Thyroid gland (tissue), 4 donors: ENCODE measurements around the gene MOB2. TPM values are rescaled to one million over a fixed set of nuclear protein-coding genes. Genes with fewer than 3 reads are reported as not detected.
A peak's percentile ranks its signal among the peaks of the same experiment; 100 is the strongest.
"Not testable (repeated sequence)": the region's sequence is repeated elsewhere in the genome, so short reads cannot be mapped to it uniquely, and the experiment has no call there.

ENCODE experiments used
- DNase-seq, 2 donors: peaks; one replicate each; pipeline ENCODE4 v3.0.0-alpha.2; 2019
- H3K27ac ChIP-seq, 3 donors: fragments of 200-600 bp; sonication (generic); 1 replicate in 2 of 3; 2 replicates in 1 of 3; pipeline ENCODE4 v1.5.1; 2016 to 2019; ENCODE audit warnings: mild to moderate bottlenecking in 1 of 3, moderate library complexity in 1 of 3
- H3K27me3 ChIP-seq: fragments of 200-600 bp; sonication (generic); one replicate; pipeline ENCODE4 v1.5.1; 2019
- H3K36me3 ChIP-seq, 2 donors: fragments of 200-600 bp; sonication (generic); one replicate each; pipeline ENCODE4 v1.5.1; 2016 to 2019
- H3K4me1 ChIP-seq, 2 donors: fragments of 200-600 bp; sonication (generic); one replicate each; pipeline ENCODE4 v1.5.1; 2017 to 2019
- H3K4me3 ChIP-seq, 3 donors: fragments of 200-600 bp; sonication (generic); replicated peaks in 1 of 3; 1 replicate in 2 of 3; 2 replicates in 1 of 3; pipeline ENCODE4 v1.5.1; 2016; ENCODE audit warnings: mild to moderate bottlenecking in 1 of 3
- H3K9me3 ChIP-seq: fragments of 200-600 bp; sonication (generic); one replicate; pipeline ENCODE4 v1.5.1; 2017
- POLR2A ChIP-seq, 2 donors: fragments of 450-650 bp; IDR thresholded peaks; one replicate each; pipeline ENCODE4 v1.6.1; 2017; ENCODE audit warnings: antibody characterized with exemption in 2 of 2, mild to moderate bottlenecking in 2 of 2, moderate library complexity in 1 of 2
- WGBS, 2 donors: methylation state at CpG; one replicate each; pipeline ENCODE4 v1.1.5; 2017; 5-methylcytosine and 5-hydroxymethylcytosine counted together
- intact Hi-C: fragments of 100-400 bp; cut with DNase I; formaldehyde crosslinking; loops from one replicate; pipeline ENCODE4 v1.15.1; 2023
- total RNA-seq, 4 donors: library from RNA; depleted of rRNA; stranded (reverse); fragments of >200 nt; gene quantifications; one replicate each; pipeline ENCODE4 v1.2.3, GENCODE V29; 2016
- TF ChIP-seq, protein P1 (sequence below), 6 experiments: fragments of 200-600 bp in 3 of 6; fragments of 450-650 bp in 3 of 6; sonication (generic) in 3 of 6; IDR thresholded peaks; one replicate each; pipeline ENCODE4 v1.5.1; 2016 to 2019; ENCODE audit warnings: antibody characterized with exemption in 6 of 6, mild to moderate bottlenecking in 2 of 6, inconsistent platforms in 1 of 6, moderate library complexity in 1 of 6

Gene MOB2
- total RNA-seq, 4 donors from 2014 or later = 25.6 to 45.8 (median 30.1) TPM

DNA sequence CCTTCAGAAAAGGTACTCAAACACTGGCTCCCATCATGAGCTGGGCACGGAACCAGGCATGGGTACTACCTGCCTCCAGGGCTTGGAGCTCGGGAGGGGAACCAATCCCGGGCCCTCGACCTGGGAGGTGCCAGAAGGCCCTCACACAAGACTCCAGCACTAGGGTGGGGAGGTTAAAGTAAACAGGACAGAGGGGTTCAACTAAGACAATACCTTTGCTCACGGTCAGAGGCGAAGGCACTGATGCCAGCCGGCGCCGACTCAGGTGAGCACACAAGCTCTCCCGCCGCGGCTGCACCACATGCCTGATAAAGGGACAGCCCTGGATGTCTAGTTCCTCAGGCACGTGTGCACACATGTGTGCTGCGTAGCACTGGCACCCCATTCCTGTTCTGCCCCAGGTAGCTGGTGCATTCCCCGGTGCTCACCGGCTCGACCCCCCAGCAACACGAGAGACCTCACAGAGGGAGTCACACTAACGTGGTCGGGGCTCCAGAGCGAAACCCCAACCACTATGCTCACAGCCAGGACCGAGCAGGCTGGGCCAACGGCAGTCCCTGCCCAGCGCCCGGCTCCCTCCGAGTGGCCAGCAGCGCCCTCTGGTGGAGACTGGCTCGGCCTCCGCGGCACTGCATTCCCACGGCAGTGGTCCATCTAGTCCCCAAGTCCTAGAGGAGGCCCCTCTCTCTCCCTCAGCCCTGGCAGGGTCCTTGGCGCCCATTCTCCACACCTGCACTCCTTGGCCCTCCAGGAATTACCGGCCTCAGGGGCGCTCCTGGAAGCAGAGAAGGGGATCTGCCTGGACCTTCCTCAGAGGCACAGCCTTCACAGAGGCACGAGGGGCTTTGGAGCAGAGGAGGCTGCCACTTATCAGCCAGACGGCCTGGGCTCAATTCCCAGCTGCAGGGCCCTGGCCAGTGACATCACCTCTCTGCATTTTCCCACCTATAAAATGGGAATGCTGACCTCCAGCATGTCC lies 28.8 kb upstream of the MOB2 start:
- WGBS, 2 donors = 21 to 26% methylated on average over 13 to 22 of the region's 36 CpGs
- TF ChIP-seq, protein P1, sequence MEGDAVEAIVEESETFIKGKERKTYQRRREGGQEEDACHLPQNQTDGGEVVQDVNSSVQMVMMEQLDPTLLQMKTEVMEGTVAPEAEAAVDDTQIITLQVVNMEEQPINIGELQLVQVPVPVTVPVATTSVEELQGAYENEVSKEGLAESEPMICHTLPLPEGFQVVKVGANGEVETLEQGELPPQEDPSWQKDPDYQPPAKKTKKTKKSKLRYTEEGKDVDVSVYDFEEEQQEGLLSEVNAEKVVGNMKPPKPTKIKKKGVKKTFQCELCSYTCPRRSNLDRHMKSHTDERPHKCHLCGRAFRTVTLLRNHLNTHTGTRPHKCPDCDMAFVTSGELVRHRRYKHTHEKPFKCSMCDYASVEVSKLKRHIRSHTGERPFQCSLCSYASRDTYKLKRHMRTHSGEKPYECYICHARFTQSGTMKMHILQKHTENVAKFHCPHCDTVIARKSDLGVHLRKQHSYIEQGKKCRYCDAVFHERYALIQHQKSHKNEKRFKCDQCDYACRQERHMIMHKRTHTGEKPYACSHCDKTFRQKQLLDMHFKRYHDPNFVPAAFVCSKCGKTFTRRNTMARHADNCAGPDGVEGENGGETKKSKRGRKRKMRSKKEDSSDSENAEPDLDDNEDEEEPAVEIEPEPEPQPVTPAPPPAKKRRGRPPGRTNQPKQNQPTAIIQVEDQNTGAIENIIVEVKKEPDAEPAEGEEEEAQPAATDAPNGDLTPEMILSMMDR (IDR thresholded peaks at IDR 0.05) = peak; percentile 87 to 98 (median 93)
- TF ChIP-seq POLR2A (IDR thresholded peaks at IDR 0.05) = peak in 1 of 2 donors; percentile 15
- Histone ChIP-seq H3K4me1 (peaks cover 32 to 46% of the 10 kb centered on the region in 2 donors), H3K27ac (peak overlapping the region; percentile 22 to 81 (median 44)), H3K4me3 (no peak overlapping the region), H3K36me3 (no peaks in the 10 kb centered on the region), H3K27me3 (no peaks in the 10 kb centered on the region), H3K9me3 (no peaks in the 10 kb centered on the region)
- intact Hi-C loops = loop anchor here (2.0 to 5.0 kb wide), 3 partner anchors 33 to 313 kb away; no protein-coding TSS in a partner anchor
- DNase-seq = peak; percentile 91 to 93

GRCh38 chr11:1514336-1515061 lies 27.9 kb upstream of the MOB2 start:
- no peaks in the 10 kb centered on the region for H3K36me3 ChIP-seq
- no peaks in the 10 kb centered on the region for H3K27me3 ChIP-seq
- 34 to 47% methylated on average over 14 to 30 of the region's 31 CpGs for WGBS, 2 donors
- peaks cover 34 to 47% of the 10 kb centered on the region in 2 donors for H3K4me1 ChIP-seq
- TF ChIP-seq, protein P1 (IDR thresholded peaks at IDR 0.05) = no peak
- peak in 1 of 2 donors; percentile 3 for TF ChIP-seq POLR2A (IDR thresholded peaks at IDR 0.05)
- peak overlapping the region; percentile 22 to 81 (median 44) for H3K27ac ChIP-seq
- DNase-seq = peak; percentile 90 to 91
- intact Hi-C loops = loop anchor here (2.0 to 5.0 kb wide), 2 partner anchors 32 to 60 kb away; no protein-coding TSS in a partner anchor
- H3K4me3 ChIP-seq = no peak overlapping the region
- H3K9me3 ChIP-seq = no peaks in the 10 kb centered on the region

DNA sequence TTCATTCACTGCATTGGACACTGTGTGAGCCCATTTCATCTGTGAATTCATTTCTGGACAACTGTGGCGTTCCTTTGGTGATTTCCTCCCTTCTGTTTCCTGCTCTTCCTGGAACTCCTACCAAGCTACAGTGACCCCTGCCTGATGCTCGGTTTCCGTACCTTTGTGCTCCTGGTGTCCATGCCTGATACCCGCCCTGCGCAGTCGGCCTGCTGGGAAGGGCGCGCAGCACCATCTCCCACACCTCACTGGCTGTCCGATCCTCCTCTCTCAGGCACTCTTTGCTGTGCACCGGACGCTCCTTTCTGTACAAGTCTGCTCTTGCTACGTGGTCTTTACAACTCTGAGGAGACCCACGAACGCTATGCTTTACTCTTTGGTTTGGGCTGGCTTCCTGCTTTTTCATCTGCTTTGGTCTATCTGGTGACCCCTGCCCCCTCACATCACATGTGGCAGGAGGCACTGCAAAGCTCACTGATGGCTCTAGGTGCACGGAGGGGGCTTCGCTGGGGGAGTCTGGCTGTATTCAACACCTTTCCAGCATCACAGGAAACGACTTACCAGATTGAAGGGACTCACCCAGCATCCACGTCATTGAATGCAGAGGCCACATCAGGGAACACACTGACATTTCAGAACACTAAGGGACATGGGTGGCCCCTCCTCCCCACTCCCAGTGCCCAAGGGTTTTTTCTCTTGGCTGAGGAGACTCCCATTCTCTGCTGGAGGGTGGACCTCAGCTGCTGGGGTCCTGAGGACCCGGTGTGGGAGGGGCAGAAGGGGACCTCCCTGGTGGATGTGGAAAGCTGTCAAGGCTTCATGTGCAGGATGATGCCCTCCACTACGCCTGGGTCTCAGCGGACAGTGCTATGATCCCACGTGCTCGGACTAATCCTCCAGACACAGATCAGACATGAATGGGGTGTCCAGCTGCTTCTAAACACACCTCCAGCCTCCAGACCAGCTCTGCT lies 27.0 kb upstream of the MOB2 start:
- TF ChIP-seq POLR2A (IDR thresholded peaks at IDR 0.05) = no peak
- DNase-seq = no peak
- no peaks in the 10 kb centered on the region for H3K9me3 ChIP-seq
- no peak overlapping the region for H3K4me3 ChIP-seq
- H3K36me3 ChIP-seq = no peaks in the 10 kb centered on the region
- WGBS, 2 donors = 77% methylated on average over 23 of the region's 23 CpGs
- H3K27ac ChIP-seq = peak overlapping the region in 1 of 3 donors; percentile 81
- H3K27me3 ChIP-seq = no peaks in the 10 kb centered on the region
- intact Hi-C loops = loop anchor here (2.0 kb wide), 1 partner anchor 59 kb away; no protein-coding TSS in a partner anchor
- H3K4me1 ChIP-seq = peaks cover 43 to 56% of the 10 kb centered on the region in 2 donors

GRCh38 chr11:1512531-1513258 lies 26.1 kb upstream of the MOB2 start:
- H3K36me3 ChIP-seq, DNase-seq, H3K4me3 ChIP-seq, H3K9me3 ChIP-seq, intact Hi-C loops, H3K27me3 ChIP-seq: not testable (repeated sequence)
- 71 to 75% methylated on average over 6 to 7 of the region's 9 CpGs for WGBS, 2 donors
- Histone ChIP-seq H3K27ac (peak overlapping the region in 1 of 3 donors; percentile 61), H3K4me1 (peaks cover 52 to 65% of the 10 kb centered on the region in 2 donors)

- TF ChIP-seq, protein P1 (IDR thresholded peaks at IDR 0.05) = no peak
- Histone ChIP-seq H3K4me3 (no peak overlapping the region), H3K4me1 (peaks cover 59 to 68% of the 10 kb centered on the region in 2 donors), H3K27me3 (no peaks in the 10 kb centered on the region), H3K36me3 (no peaks in the 10 kb centered on the region), H3K9me3 (no peaks in the 10 kb centered on the region), H3K27ac (no peak overlapping the region)
- no peak for DNase-seq
- 82 to 85% methylated on average over 12 of the region's 12 CpGs for WGBS, 2 donors
- intact Hi-C loops = no loop called here
These were observed 25.4 kb upstream of the MOB2 start for GRCh38 chr11:1511937-1512496.
